Measurements from ENCODE around the gene HRH3.

Gene HRH3

GRCh38 chr20:62219992-62220665 lies at the start of gene HRH3:
Gene HRH3, minus strand, starts transcription at chr20:62220278. Its CDS starts 308 bp downstream, at chr20:62219970.
- no peak for DNase-seq

DNA sequence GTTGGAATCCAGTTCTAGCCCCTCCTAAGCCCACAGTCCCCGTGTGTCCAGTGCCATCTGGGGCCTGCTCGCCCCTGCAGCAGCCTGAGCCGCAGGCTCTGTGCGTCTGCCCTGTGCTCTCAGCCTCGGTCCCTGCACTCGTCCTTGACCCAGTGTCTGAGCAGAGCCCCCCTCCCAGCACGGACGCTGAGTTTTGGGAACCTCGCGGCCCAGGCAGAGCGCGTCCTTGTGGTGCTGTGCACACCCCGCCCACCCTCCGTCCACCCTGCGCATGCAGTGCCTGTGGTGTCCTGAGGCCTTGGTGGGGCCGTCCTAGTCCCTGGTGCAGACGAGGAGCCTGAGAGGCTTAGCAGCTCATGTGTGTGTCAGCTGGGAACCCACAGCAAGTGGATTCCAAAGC lies 49.8 kb upstream of the HRH3 start:
- no peak for DNase-seq

DNA sequence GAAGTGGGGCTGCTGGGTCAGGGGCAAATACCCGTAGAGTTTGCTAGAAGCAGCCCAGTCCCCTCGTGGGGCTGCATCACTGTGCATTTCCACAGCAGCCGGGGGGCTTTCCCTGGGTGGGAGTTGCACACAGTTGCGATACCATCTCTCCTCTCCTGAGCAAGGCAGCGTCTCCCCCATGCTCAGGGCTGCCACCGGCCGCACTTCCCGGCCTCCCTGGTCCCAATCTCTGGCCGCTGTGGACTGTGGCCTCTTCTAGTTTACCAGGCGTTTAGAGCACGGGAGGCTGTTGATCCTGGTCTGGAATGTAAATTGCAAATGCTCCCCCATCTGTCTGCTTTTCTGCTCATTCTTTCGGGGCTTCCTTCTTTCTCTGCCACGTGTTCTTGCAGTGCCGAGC lies 49.3 kb upstream of the HRH3 start:
- DNase-seq, result no peak

DNA sequence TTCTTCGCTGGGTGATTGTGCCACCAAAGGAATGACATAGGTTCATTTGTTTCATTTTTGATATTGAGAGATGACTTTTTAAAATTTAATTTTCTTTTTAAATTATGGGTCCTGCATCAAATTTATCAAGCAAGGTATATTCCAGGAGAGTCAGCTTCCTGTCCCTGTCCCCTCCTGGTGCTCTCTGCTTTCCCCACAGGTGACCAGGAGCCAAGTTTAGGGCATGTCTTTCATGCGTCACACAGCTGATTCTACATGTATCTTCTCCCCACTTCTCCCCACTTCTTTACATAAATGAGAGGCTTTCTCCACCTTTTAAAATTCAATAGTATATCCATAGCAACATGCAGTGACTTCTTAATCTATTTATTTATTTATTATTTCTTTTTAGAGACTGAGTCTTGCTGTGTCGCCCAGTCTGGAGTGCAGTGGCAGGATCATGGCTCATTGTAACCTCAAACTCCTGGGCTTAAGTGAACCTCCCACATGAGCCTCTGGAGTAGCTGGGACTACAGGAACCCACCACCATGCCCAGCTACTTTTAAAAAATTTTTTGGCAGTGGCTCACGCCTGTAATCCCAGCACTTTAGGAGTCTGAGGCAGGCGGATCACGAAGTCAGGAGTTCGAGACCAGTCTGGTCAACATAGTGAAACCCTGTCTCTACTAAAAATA lies 48.3 kb upstream of the HRH3 start:
- DNase-seq, result no peak

DNA sequence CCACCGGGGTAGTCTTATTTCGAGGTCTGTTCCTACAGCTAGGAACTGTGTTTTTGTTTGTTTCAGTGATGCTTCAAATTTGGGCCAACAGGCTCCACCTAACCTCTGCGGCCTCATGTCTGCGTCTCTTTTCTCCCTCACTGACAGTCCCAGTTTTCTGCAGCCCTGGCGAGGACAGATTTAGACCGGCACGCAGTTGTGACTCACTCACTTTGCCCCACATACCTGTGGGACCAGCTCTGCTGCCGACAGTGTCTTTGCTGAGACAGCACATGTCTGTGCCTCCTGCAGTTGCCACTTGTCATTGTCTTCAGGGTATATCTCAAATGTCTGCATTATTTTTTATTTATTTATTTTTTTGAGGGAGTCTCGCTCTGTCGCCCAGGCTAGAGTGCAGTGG lies 47.5 kb upstream of the HRH3 start:
- DNase-seq, result no peak

GRCh38 chr20:62266851-62267250 lies 46.8 kb upstream of the HRH3 start:
- DNase-seq, result no peak

GRCh38 chr20:62266340-62266739 lies 46.3 kb upstream of the HRH3 start:
- DNase-seq, result no peak

- no peak for DNase-seq
Observed at GRCh38 chr20:62265365-62265764, 45.3 kb upstream of the HRH3 start.

DNA sequence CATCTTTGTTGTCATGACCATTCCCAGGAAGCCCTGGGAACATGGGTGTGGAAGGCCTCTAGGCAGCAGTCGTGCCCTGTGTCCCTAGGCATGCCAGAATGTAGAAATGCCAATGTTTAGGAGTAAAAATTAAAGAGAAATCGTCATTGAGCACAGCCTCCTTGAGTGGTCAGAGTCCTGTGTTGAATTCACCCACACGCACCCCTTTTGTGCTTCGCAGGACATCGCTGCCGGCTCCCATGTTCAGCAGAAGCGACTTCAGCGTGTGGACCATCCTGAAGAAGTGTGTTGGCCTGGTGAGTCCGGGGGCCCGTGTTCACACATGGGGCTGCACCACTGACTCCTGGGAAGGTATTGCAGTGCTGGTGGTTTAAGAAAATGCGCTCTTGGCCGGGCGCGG lies 43.3 kb upstream of the HRH3 start:
- DNase-seq, result no peak

DNA sequence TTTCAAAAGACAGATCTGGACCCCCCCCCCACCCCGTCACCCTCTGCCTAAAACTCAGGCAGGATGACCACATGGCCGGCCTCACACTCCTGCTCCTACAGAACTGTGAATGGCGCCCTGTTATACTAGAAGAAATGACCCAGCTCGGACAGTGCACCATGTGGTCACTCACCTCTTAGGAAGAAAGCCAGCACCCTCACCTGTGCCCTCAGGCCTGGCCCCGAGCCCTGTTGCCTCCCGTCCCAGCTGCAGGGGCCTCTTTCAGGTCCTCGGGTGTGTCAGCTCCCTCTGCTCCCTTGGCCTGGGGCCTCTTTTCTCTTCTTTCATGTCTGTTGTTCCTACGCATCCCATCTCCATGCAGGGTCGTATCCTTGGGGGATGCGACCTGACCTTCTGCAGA lies 42.0 kb upstream of the HRH3 start:
- DNase-seq, result no peak

DNA sequence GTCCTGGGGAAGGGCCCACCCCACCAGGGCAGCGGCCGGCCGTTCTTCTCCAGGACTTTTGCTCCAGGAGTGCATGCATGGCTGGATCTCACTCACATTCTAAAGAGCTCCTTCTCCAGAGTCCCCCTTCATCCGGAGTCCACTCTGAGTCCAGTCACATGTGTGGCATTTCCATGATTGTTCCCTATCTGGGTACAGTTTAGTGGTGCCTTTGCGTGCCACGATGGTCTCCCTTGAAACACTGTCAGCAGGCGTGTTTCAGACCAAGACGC lies 39.2 kb upstream of the HRH3 start:
- no peak for DNase-seq

- DNase-seq, result no peak
Observed at GRCh38 chr20:62258499-62259293, 38.6 kb upstream of the HRH3 start.

DNA sequence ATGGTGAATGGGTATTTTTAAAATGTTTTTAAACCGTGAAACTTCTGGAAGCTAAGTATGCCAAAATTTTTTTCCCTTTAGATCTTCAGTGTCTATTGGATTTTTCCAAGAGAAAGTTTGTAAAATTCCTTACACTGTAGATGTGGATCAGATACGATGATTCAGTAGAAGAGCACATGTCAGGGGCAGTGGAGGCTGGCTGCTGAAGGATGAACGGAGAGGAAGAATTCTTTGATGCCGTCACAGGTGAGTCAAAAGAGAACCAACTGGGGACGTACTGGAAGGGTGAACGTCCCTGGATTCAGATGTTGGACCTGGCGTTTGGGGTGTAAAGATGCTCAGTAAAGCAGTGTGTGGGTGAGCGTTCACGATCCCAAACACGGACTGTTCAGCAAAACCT lies 35.9 kb upstream of the HRH3 start:
- no peak for DNase-seq

DNA sequence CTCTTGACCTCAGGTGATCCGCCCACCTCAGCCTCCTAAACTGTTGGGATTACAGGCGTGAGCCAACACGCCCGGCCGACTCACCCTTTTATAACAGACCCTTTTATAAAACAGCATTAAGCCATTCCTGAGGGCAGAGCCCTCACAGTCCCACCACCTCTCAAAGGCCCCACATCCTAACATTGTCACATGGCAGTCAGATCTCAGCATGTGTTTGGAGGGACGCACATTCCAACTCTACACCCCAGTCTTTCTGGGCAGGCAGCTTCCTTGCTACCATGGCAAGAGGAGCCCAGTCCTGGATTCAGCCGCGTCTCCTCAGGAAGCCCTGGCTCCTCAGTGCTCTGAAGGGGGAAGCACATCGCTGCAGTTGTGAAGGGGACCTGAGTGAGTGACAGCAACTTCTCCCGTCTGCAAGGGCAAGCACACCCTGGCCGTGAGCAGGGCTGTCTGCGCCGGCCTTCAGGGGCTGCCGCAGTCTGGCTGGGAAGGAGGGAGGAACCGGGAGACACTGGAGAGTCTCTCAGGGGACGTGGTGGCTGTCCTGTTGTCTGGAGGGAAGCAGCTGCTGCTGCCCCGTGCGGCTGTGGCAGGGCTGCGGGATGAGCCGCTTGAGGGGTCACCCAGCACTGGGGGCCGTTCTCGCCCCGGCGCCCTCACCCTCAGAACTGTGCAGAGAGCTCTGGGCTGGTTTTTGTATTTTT lies 34.1 kb upstream of the HRH3 start:
- DNase-seq, result no peak

GRCh38 chr20:62253398-62253797 lies 33.3 kb upstream of the HRH3 start:
- DNase-seq, result no peak

DNA sequence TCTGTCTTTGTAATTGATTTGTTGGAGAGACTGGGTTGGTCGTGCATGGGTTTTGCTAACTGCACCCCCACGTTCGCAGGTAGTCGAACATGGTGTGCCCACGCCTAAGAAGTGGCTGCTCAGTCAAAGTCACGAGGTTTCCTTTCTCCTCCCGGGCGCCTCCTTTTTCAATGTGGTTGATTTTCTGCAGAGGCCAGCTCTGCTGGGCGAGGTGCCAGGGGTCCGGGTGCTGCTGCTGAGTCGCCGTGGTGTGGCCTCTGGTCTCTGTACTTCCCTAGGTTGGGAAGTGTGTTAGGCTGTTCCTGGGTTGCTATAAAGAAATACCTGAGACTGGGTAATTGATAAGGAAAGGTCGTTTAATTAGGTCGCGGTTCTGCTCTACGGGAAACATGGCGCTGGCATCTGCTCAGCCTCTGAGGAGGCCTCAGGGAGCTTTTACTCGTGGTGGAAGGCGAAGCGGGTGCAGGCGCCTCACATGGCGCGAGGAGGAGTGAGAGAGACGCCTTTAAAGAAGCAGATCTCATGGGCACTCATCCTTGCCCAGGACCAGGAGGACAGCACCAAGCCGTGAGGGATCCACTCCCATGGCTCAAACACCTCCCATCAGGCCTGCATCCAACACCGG lies 32.4 kb upstream of the HRH3 start:
- no peak for DNase-seq

GRCh38 chr20:62248890-62249560 lies 28.9 kb upstream of the HRH3 start:
- no peak for DNase-seq

DNA sequence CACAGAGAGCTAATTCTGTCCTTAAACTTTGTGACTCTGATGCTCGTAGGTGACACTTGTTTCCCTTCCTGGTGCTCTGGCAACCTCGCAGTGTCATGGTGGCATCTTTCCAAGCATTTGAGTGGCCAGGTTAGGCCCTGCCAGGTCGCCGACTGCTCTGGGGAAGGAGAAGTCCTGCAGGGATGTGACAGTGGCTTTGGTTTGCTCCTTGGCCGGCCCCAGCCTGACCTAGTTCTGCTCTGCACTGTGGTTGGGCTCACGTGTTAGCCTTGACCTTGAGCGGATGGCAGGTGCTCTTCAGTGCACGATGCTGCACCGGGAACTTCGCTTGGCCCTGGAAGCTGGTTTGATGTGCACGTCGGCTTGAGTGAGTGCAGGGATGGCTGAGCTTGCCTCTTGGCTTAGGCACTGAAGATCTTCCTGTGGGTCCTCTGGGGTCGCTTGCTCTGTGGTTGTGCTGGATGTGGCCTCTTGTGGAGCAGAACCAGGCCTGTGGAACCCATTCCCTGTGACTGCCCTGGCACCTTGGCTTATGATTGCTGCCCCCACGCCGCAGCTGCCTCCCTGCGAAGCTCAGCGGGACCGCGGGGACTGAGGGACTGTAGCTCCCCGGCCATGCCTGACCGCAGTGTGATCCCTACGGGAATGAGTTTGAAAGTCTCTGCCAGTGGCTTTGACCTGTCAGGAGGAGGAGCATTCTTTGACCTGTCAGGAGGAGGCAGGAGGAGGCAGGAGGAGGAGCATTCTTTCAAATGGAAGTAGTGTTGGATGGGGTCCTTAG lies 27.0 kb upstream of the HRH3 start:
- no peak for DNase-seq

DNA sequence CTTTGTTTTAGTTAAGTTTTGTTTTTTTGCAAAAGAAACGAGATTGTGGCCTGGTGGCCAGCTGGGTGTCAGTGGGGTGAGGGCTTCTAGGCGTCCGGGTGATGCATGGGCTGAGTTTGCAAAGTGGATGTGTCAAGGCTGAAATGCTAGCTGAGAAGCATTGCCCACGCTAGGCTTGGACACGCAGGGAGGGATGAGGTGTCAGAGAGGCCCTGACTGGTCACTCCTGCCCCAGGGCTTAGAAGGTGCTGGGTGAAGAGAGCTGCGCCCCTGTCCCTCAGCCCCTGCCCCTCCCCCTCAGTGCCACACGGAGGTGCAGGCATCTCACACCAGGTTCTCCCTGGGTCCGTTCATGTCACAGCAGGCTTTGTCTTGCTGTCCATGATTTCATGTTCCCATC lies 26.4 kb upstream of the HRH3 start:
- no peak for DNase-seq

DNA sequence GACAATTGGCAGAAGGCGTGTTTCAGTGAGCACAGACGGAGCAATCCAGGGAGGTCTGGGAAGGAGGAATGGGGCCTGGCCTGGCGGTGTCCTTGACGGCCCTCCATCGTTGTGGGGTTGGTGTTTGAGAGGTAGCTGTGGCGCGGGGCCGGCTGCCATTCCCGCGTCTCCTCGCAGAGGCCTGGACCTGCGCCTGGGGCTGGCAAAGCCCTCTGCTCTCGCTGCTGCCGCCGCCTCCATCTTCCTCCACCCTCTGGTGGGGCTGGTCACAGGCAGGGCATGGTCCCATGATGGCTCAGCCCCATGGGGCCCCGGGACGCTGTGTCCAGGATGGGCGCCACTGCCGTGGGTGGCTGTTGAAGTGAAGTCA lies 25.8 kb upstream of the HRH3 start:
- no peak for DNase-seq

DNA sequence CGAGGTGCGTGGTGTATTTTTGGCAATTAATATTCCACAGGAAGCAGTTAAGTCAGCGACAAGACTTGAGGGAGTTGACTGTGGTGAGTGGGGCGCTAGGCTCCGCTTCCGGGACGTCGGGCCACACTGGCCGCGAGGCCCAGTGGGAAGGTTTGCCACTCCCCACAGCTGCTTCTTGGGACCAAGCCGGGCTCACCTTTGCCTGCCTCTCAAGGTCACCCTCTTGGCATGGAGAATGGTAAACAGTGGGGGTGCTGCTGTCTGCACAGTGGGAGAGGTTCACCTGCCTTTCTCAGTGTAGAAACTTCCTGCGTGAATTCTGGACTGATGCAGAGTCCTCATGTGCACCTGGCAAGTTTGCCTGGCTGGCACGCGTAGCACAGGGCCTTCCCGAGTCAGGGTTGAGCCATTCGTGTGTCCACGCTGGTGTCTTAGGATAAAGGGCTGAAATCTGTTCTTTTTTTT lies 24.6 kb upstream of the HRH3 start:
- no peak for DNase-seq
